Measurements from ENCODE around the gene SMIM28. TPM values are rescaled to one million over a fixed set of nuclear protein-coding genes. Genes with fewer than 3 reads are reported as not detected.
"Not testable (repeated sequence)": the region's sequence is repeated elsewhere in the genome, so short reads cannot be mapped to it uniquely, and the experiment has no call there.

SMIM28 gene
- polyA plus RNA-seq, 4 donors: not detected

- DNase-seq (ENCODE audit: low read depth in 4 of 4, low spot score in 2 of 4): peak; percentile 70 to 89 (median 78)
These were observed 26.3 kb downstream of the SMIM28 start, which contains the start of gene HEBP2 for GRCh38 chr6:138403801-138404665. HEBP2 (plus strand) TSS chr6:138404223; CDS start chr6:138404496, 273 bp downstream.

- DNase-seq (ENCODE audit: low read depth in 4 of 4, low spot score in 2 of 4): peak in 2 of 4 donors; percentile 27 to 38
These were observed 27.1 kb downstream of the SMIM28 start for GRCh38 chr6:138404666-138405337.

- DNase-seq (ENCODE audit: low read depth in 4 of 4, low spot score in 2 of 4): no peak
These were observed 28.2 kb downstream of the SMIM28 start for GRCh38 chr6:138405816-138406413.

- DNase-seq (ENCODE audit: low read depth in 4 of 4, low spot score in 2 of 4): no peak
These were observed 28.7 kb downstream of the SMIM28 start for GRCh38 chr6:138406443-138406842.

- DNase-seq (ENCODE audit: low read depth in 4 of 4, low spot score in 2 of 4): no peak
These were observed 32.5 kb downstream of the SMIM28 start for GRCh38 chr6:138410048-138410735.

GRCh38 chr6:138410972-138411880 lies 33.5 kb downstream of the SMIM28 start:
- DNase-seq (ENCODE audit: low read depth in 4 of 4, low spot score in 2 of 4): no peak

- DNase-seq (ENCODE audit: low read depth in 4 of 4, low spot score in 2 of 4): no peak
These were observed 37.4 kb downstream of the SMIM28 start for GRCh38 chr6:138415125-138415524.

- no peak for DNase-seq (ENCODE audit: low read depth in 4 of 4, low spot score in 2 of 4)
These were observed 38.5 kb downstream of the SMIM28 start for GRCh38 chr6:138416206-138416605.

GRCh38 chr6:138417493-138418117 lies 39.9 kb downstream of the SMIM28 start:
- no peak for DNase-seq (ENCODE audit: low read depth in 4 of 4, low spot score in 2 of 4)

- no peak for DNase-seq (ENCODE audit: low read depth in 4 of 4, low spot score in 2 of 4)
These were observed 40.5 kb downstream of the SMIM28 start for GRCh38 chr6:138418118-138418742.

GRCh38 chr6:138419766-138420165 lies 42.1 kb downstream of the SMIM28 start:
- no peak for DNase-seq (ENCODE audit: low read depth in 4 of 4, low spot score in 2 of 4)

GRCh38 chr6:138420356-138420755 lies 42.7 kb downstream of the SMIM28 start:
- no peak for DNase-seq (ENCODE audit: low read depth in 4 of 4, low spot score in 2 of 4)

- no peak for DNase-seq (ENCODE audit: low read depth in 4 of 4, low spot score in 2 of 4)
These were observed 43.4 kb downstream of the SMIM28 start for GRCh38 chr6:138421089-138421488.

GRCh38 chr6:138421608-138422007 lies 43.9 kb downstream of the SMIM28 start:
- no peak for DNase-seq (ENCODE audit: low read depth in 4 of 4, low spot score in 2 of 4)

- DNase-seq (ENCODE audit: low read depth in 4 of 4, low spot score in 2 of 4): no peak
These were observed 45.2 kb downstream of the SMIM28 start for GRCh38 chr6:138422861-138423260.

GRCh38 chr6:138424004-138424904 lies 46.5 kb downstream of the SMIM28 start:
- DNase-seq (ENCODE audit: low read depth in 4 of 4, low spot score in 2 of 4): no peak

GRCh38 chr6:138425256-138425655 lies 47.6 kb downstream of the SMIM28 start:
- DNase-seq (ENCODE audit: low read depth in 4 of 4, low spot score in 2 of 4): not testable (repeated sequence)

All from left renal cortex interstitium (tissue), 4 donors.